GM12878 (cell line): ENCODE results near the gene DTD1. TPM values are rescaled to one million over a fixed set of nuclear protein-coding genes. Genes with fewer than 3 reads are reported as not detected.

ENCODE experiments used
- BCL11A ChIP-seq: IDR thresholded peaks from 2 replicates; pipeline ENCODE4 v1.6.1; 2011; ENCODE audit warnings: low read depth, low read length
- DPF2 ChIP-seq: fragments of 450-650 bp; IDR thresholded peaks from 2 replicates; pipeline ENCODE4 v1.6.1; 2017; ENCODE audit warnings: mild to moderate bottlenecking
- HCFC1 ChIP-seq: fragments of 150-350 bp; IDR thresholded peaks from 2 replicates; pipeline ENCODE4 v1.6.1; 2014; ENCODE audit warnings: low read length
- KLF5 ChIP-seq: fragments of 450-650 bp; IDR thresholded peaks from 2 replicates; pipeline ENCODE4 v1.6.1; 2014; ENCODE audit warnings: mild to moderate bottlenecking; ENCODE audit not compliant: partially characterized antibody
- NR2F1 ChIP-seq: fragments of 450-650 bp; conservative IDR thresholded peaks from 2 replicates; pipeline ENCODE4 v1.6.1; 2017; ENCODE audit warnings: mild to moderate bottlenecking
- SMC3 ChIP-seq: IDR thresholded peaks from 2 replicates; pipeline ENCODE4 v1.6.1; 2011; ENCODE audit warnings: low read length, improper control_type of control experiment, borderline replicate concordance
- SREBF2 ChIP-seq: IDR thresholded peaks from 2 replicates; pipeline ENCODE4 v1.6.1; 2012; ENCODE audit warnings: mild to moderate bottlenecking, low read length
- TARDBP ChIP-seq: IDR thresholded peaks from 2 replicates; pipeline ENCODE4 v1.6.1; 2016; ENCODE audit warnings: borderline replicate concordance
- ZBTB40 ChIP-seq: fragments of 450-650 bp; IDR thresholded peaks from 2 replicates; pipeline ENCODE4 v1.6.1; 2016; ENCODE audit warnings: mild to moderate bottlenecking, moderate library complexity, borderline replicate concordance
- ZNF622 ChIP-seq: fragments of 450-650 bp; IDR thresholded peaks from 2 replicates; pipeline ENCODE4 v1.6.1; 2017; ENCODE audit warnings: mild to moderate bottlenecking, inconsistent platforms
- polyA plus RNA-seq, 11 experiments: library from polyadenylated mRNA; depleted of rRNA in 4 of 11; unstranded in 6 of 11; stranded (reverse) in 5 of 11; fragments of >200 nt; fragmentation: Nextera tagmentation in 4 of 11; fragmentation: Illumina TruSeq in 1 of 11; extraction: Ambion mirVana in 4 of 11; extraction: Trizol in 1 of 11; gene quantifications; 1 replicate in 1 of 11; 2 replicates in 10 of 11; pipeline versions ENCODE4 v1.2.1 to v1.2.3, GENCODE V29; 2011 to 2016; ENCODE audit warnings: inconsistent platforms in 2 of 11, missing spikeins in 2 of 11, low read depth in 1 of 11
- total RNA-seq, 4 experiments: library from RNA; depleted of rRNA in 3 of 4; stranded (reverse); fragments of >200 nt in 3 of 4; fragmentation: Illumina TruSeq in 1 of 4; extraction: Trizol in 1 of 4; gene quantifications; 2 replicates each; pipeline versions ENCODE4 v1.2.1 to v1.2.3, GENCODE V29; 2013 to 2021
- TF ChIP-seq, protein P1 (sequence below): fragments of 450-650 bp; IDR thresholded peaks from 2 replicates; pipeline ENCODE4 v1.6.1; 2017; ENCODE audit warnings: borderline replicate concordance
- TF ChIP-seq, protein P2 (sequence below): fragments of 450-650 bp; conservative IDR thresholded peaks from 2 replicates; pipeline ENCODE4 v1.6.1; 2017; ENCODE audit warnings: mild to moderate bottlenecking, moderate library complexity

The DTD1 gene
- total and polyA plus RNA-seq, 10 of the 15 experiments (the other 5 are each of a cell fraction or from before 2014, with no cell fraction given), result 24.3 to 99.8 (median 63.3) TPM

- TF ChIP-seq ZBTB40 (no peak), SMC3 (no peak), NR2F1 (no peak), ZNF622 (no peak), BCL11A (no peak), KLF5 (no peak), SREBF2 (no peak), TARDBP (no peak), DPF2 (no peak), HCFC1 (no peak)
- TF ChIP-seq, protein P1, sequence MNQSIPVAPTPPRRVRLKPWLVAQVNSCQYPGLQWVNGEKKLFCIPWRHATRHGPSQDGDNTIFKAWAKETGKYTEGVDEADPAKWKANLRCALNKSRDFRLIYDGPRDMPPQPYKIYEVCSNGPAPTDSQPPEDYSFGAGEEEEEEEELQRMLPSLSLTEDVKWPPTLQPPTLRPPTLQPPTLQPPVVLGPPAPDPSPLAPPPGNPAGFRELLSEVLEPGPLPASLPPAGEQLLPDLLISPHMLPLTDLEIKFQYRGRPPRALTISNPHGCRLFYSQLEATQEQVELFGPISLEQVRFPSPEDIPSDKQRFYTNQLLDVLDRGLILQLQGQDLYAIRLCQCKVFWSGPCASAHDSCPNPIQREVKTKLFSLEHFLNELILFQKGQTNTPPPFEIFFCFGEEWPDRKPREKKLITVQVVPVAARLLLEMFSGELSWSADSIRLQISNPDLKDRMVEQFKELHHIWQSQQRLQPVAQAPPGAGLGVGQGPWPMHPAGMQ, result no peak
- TF ChIP-seq, protein P2, sequence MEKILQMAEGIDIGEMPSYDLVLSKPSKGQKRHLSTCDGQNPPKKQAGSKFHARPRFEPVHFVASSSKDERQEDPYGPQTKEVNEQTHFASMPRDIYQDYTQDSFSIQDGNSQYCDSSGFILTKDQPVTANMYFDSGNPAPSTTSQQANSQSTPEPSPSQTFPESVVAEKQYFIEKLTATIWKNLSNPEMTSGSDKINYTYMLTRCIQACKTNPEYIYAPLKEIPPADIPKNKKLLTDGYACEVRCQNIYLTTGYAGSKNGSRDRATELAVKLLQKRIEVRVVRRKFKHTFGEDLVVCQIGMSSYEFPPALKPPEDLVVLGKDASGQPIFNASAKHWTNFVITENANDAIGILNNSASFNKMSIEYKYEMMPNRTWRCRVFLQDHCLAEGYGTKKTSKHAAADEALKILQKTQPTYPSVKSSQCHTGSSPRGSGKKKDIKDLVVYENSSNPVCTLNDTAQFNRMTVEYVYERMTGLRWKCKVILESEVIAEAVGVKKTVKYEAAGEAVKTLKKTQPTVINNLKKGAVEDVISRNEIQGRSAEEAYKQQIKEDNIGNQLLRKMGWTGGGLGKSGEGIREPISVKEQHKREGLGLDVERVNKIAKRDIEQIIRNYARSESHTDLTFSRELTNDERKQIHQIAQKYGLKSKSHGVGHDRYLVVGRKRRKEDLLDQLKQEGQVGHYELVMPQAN, result no peak
- TF ChIP-seq, all 136 proteins: peak for 0
Measured at GRCh38 chr20:18738055-18738454, 150.2 kb downstream of the DTD1 start (continued).
